T-helper 2 cell treated with Interferon-gamma antibody and Interleukin-4, amounts not matched to agents 5 μg/mL and 100 μg/mL, for 36 hours (primary cell): ENCODE measurements around the gene ASCC2.
A peak's percentile ranks its signal among the peaks of the same experiment; 100 is the strongest.
"Not testable (repeated sequence)": the region's sequence is repeated elsewhere in the genome, so short reads cannot be mapped to it uniquely, and the experiment has no call there.

Experiments
- DNase-seq: peaks from one replicate; pipeline ENCODE4 v3.0.0; 2021; ENCODE audit warnings: low spot score
- H3K27ac Mint-ChIP-seq: one replicate; pipeline ENCODE4 v1.8.0; 2021; ENCODE audit warnings: mild to moderate bottlenecking, mixed read lengths
- H3K27me3 Mint-ChIP-seq: one replicate; pipeline ENCODE4 v1.8.0; 2021; ENCODE audit warnings: low read depth, mixed read lengths
- H3K36me3 Mint-ChIP-seq: one replicate; pipeline ENCODE4 v1.8.0; 2021; ENCODE audit warnings: low read depth, mixed read lengths
- H3K4me1 Mint-ChIP-seq: one replicate; pipeline ENCODE4 v1.8.0; 2021; ENCODE audit warnings: low read depth, mixed read lengths
- H3K4me3 Mint-ChIP-seq: one replicate; pipeline ENCODE4 v1.8.0; 2022; ENCODE audit warnings: mild to moderate bottlenecking, moderate library complexity, mixed read lengths
- H3K9me3 Mint-ChIP-seq: one replicate; pipeline ENCODE4 v1.8.0; 2021; ENCODE audit warnings: mixed read lengths

The ASCC2 gene

DNA sequence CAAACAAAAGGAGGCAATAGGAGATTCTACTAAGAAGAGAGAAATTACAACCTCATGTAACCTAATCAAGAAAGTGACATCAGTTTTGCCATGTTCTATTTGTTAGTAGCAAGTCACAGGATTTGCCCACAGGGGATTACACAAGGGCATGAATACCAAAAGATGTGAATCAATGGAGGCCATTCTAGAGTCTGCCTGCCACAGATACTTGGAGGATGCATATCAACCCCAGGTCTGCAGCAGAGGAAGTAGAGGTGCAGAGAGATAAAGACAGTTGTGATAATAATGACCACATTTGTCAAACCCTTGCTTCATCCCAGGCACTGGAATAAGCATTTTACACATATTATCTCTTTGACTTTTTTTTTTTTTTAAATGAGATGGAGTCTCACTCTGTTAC, 2.4 kb upstream of the ASCC2 start:
- Mint-ChIP-seq H3K9me3 (peaks cover under 1% of the 10 kb centered on the region), H3K4me1 (peaks cover 23% of the 10 kb centered on the region), H3K36me3 (peaks cover 8% of the 10 kb centered on the region), H3K27me3 (peaks cover 3% of the 10 kb centered on the region), H3K4me3 (no peak overlapping the region), H3K27ac (no peak overlapping the region)
- DNase-seq, result no peak

DNA sequence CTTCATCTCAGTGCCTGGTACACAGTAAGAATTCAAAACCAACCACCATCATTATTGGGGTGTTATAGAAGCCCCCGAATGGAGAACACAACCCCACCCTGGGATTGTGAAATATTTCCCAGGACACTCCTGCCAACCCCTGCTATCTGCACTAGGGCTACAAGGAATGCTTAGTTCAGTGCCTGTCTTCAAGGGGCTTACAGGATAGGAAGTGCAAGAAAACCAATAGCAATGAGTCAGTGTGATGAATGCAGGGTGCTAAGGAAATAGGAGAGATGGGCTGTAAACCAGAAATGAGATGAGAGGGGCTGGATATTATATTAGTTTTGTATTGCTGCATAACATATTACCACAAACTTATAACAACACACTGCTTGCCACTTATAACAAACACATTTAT, 965 bp upstream of the ASCC2 start:
- H3K27ac Mint-ChIP-seq, result no peak overlapping the region
- peaks cover 9% of the 10 kb centered on the region for H3K36me3 Mint-ChIP-seq
- H3K4me1 Mint-ChIP-seq, result peaks cover 23% of the 10 kb centered on the region
- H3K4me3 Mint-ChIP-seq, result peak overlapping the region; percentile 98
- DNase-seq, result no peak
- no peaks in the 10 kb centered on the region for H3K9me3 Mint-ChIP-seq
- H3K27me3 Mint-ChIP-seq, result peaks cover 3% of the 10 kb centered on the region

DNA sequence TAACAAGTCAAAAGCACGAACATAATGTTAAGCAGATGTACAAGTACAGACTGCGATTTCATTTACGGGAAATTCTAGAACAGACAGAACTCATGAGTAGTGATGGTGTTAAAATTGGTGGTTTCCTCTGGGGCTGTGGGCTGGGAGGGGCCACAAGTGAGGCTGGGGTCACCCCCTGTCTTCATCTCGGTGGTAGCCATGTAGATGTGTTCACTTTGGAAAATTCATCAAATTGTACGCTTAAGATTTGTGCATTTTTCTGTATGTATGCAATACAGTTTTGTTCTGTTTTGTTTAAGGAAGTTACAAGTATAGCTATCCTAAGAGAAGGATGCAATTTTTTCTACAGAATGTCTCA, 504 bp upstream of the ASCC2 start:
- H3K4me3 Mint-ChIP-seq, result peak overlapping the region; percentile 98
- DNase-seq, result no peak
- H3K36me3 Mint-ChIP-seq, result peaks cover 11% of the 10 kb centered on the region
- H3K27me3 Mint-ChIP-seq, result peaks cover 1% of the 10 kb centered on the region
- no peaks in the 10 kb centered on the region for H3K9me3 Mint-ChIP-seq
- peaks cover 23% of the 10 kb centered on the region for H3K4me1 Mint-ChIP-seq
- peak overlapping the region; percentile 80 for H3K27ac Mint-ChIP-seq

DNA sequence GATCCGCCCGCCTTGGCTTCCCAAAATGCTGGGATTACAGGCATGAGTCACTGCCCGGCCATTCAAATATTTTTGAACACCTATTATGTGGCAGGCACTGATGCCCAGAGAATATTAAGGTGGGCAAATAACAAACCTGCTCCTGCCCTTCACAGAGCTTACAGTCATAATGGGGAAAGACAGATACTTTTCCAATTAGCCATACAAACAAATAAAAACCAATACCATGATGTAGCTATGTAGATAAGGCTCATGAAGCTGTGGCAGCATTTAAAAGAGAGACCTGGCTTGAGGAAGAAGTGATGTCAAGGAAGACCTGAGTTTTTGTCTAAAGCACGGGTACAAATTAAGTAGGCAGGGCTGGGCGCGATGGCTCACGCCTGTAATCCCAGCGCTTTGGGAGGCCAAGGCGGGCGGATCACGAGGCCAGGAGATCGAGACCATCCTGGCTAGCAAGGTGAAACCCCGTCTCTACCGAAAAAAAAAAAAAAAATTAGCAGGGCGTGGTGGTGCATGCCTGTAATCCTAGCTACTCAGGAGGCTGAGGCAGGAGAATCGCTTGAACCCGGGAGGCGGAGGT, 1.2 kb downstream of the ASCC2 start:
- Mint-ChIP-seq H3K4me1 (peaks cover 23% of the 10 kb centered on the region), H3K4me3 (peak overlapping the region; percentile 98), H3K36me3 (peaks cover 24% of the 10 kb centered on the region)
- H3K9me3 Mint-ChIP-seq, H3K27ac Mint-ChIP-seq, H3K27me3 Mint-ChIP-seq, DNase-seq: not testable (repeated sequence)

DNA sequence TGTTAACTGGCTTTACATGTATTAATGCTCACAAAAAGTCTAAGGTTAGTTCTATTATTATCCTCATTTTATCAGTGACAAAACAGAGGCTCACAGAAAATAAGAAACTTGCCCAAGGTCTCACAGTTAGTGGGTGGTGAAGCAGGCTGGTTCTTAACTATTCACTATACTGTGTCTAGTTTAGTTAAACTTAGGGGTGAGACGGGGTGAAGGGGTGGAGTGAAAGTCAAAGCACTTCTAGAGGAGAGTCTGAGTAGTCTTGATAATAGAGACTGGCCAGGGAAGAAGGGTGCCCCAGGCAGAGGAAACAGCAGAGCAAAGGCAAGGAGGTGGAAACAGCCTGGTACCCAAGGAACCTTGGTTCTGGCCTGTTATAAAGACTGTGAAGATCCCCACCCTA, 4.0 kb downstream of the ASCC2 start:
- no peak for DNase-seq
- no peaks in the 10 kb centered on the region for H3K9me3 Mint-ChIP-seq
- peaks cover 30% of the 10 kb centered on the region for H3K4me1 Mint-ChIP-seq
- no peaks in the 10 kb centered on the region for H3K27me3 Mint-ChIP-seq
- no peak overlapping the region for H3K4me3 Mint-ChIP-seq
- peaks cover 39% of the 10 kb centered on the region for H3K36me3 Mint-ChIP-seq
- H3K27ac Mint-ChIP-seq, result no peak overlapping the region

DNA sequence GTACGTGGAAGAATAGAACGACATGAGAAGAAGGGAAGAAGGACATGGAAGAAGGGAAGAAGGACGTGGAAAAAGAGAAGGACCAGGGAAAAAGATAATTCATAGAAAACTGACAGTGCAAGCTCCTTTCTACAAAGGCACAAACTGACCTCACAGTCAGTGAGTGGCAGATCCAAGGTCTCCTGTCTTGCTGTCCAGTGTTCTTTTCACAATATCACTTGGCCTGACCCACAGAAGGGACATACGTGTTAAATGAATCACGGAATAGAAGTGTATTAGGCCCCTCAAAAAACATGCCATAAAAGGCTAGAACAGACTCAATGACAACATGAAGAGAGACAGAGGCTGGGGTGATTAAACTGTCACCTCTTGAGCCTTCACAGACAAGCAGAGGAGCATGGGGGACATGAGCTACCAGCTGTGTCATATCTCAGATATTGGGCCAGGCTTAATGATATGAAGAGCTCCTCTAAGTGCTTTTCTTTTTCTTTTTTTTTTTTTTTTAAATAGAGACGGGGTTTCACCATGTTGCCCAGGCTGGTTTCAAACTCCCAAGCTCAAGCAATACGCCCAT, 4.6 kb downstream of the ASCC2 start:
- DNase-seq, result no peak
- Mint-ChIP-seq H3K9me3 (no peaks in the 10 kb centered on the region), H3K27ac (no peak overlapping the region), H3K27me3 (no peaks in the 10 kb centered on the region), H3K36me3 (peaks cover 41% of the 10 kb centered on the region), H3K4me1 (peaks cover 24% of the 10 kb centered on the region), H3K4me3 (no peak overlapping the region)

DNA sequence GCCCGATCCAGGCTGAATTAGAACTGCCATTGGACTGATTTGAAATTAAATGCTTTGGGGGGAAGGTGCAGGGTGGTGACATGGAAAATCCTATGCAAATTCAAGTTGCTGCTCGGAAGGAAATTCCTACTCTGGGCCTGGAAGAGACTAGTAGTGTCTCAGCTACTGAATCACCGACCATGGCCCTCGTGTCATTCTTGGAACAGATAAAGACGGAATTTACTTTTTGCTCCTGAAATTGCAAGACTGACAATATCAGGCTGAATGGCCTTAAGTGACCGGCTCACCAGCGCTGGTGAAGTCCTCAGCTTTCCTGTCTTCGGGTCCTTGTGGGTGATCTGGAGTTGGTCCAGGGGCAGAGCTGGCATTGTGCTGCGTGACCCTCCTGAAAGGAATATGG, 6.1 kb downstream of the ASCC2 start:
- peaks cover 45% of the 10 kb centered on the region for H3K36me3 Mint-ChIP-seq
- H3K27ac Mint-ChIP-seq, result no peak overlapping the region
- H3K27me3 Mint-ChIP-seq, result no peaks in the 10 kb centered on the region

DNA sequence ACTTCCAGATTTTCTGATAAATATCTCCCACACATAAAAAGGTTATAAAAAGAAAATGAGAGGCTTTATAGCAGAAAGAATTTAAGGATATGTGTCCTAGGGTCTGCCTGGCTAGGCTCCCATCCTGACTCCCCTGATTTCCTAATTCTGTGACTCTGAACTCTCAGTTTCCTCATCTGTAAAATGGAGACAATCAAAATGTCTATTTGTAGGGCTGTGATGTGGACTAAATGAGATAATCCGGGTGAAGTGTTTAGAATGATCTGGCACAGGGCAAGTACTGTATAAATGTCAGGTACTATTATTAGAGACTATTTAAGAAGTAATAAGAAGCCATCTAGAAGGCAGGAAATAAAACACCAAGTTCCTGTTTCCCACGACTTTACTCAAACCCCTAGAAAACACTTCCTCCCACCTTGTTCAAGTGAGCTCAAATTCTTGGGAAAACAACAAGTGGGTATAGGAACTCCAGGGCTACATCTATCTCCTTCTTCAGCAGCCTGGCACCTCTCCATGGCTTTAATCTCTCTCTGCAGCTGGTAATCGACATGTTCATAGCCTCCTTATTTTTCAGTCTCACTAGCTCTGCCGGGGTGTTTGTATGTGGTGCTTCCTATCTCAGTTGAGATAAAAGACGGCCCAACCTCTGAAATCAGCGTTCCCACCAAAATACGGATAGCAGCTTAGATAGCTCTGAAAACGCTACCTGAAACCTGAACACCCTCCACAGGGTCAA, 6.7 kb downstream of the ASCC2 start:
- Mint-ChIP-seq H3K36me3 (peaks cover 45% of the 10 kb centered on the region), H3K27me3 (no peaks in the 10 kb centered on the region), H3K4me3 (no peak overlapping the region), H3K9me3 (no peaks in the 10 kb centered on the region), H3K27ac (no peak overlapping the region), H3K4me1 (peaks cover 13% of the 10 kb centered on the region)
- DNase-seq, result no peak

More for the DNA sequence above, 6.1 kb downstream of the ASCC2 start:
- Mint-ChIP-seq H3K4me1 (peaks cover 16% of the 10 kb centered on the region), H3K4me3 (no peak overlapping the region), H3K9me3 (no peaks in the 10 kb centered on the region)
- no peak for DNase-seq

DNA sequence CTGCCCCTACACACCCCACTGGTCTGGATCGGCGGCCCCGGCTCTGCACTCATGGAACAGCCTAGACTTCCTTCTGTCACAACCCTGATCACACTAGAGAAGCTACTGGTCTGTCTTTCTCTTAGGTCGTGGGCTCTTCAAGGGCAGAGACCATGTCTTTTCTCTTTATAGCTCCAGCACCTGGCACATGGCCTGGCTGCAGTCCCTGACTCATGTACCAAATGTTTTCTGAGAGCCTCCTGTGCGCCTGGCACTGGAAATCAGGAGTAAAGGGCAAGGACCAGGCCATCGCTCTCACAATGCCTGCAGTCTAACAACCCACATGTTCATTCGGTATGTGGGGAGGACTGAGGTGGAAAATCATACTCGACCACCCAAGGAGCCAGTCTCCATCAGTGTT, 7.5 kb downstream of the ASCC2 start:
- no peaks in the 10 kb centered on the region for H3K9me3 Mint-ChIP-seq
- H3K27ac Mint-ChIP-seq, result no peak overlapping the region
- H3K36me3 Mint-ChIP-seq, result peaks cover 43% of the 10 kb centered on the region
- peaks cover 8% of the 10 kb centered on the region for H3K4me1 Mint-ChIP-seq
- no peak for DNase-seq
- no peaks in the 10 kb centered on the region for H3K27me3 Mint-ChIP-seq
- H3K4me3 Mint-ChIP-seq, result no peak overlapping the region

DNA sequence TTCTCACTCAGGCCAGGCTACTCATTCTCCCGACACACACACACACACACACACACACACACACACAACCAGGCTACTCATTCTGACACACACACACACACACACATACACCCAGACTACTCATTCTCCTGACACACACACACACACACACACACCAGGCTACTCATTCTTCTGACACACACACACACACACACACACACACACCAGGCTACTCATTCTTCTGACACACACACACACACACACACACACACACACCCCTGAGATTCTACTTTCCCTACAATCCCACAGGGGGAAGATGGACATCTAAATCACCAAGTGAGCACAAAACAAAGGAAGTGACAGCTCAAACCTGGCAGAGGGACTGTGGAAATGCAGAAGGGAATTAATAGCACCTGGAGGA, 10.3 kb downstream of the ASCC2 start:
- not testable (repeated sequence) for H3K27me3 Mint-ChIP-seq, H3K4me1 Mint-ChIP-seq, H3K4me3 Mint-ChIP-seq, DNase-seq, H3K27ac Mint-ChIP-seq, H3K9me3 Mint-ChIP-seq
- peaks cover 53% of the 10 kb centered on the region for H3K36me3 Mint-ChIP-seq

DNA sequence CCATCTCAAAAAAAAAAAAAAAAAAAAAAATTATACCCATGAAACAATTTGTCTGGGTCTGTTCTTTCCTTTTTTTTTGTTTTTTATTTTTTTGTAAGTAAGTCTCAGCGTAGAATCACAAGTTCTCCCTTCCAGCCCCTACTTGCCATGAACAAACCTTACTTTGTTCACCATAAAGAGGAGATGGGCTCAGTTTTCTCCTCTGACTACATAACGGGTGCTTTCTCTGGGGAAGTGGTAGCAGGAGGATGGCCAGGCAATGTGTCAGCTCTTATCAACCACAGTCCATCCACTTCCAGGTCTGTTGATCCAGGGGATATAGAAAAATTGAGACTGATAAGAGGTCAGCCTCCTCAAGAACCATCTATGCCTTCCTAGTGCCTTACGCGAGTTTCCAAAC, 11.0 kb downstream of the ASCC2 start:
- Mint-ChIP-seq H3K9me3 (no peaks in the 10 kb centered on the region), H3K36me3 (peaks cover 54% of the 10 kb centered on the region)
- no peak for DNase-seq

DNA sequence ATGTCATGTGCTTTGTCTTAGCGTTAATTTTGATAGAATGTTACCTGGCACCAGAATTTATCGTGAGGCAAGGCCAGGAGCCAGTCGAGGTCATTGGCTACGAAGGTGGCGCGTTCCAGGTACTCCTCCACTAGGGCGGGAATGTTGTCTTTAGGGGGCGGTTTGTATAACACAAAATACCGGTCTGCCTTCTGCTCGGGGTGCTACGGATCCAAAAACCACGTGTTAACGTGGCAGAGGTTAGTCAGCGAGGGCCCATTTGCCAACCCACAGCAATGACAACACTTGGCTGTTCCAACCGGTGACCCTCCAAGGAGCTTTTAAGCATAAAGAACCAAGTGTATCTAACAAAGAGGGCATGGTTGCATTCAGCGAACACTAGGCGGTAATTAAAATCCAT, 12.5 kb downstream of the ASCC2 start:
- no peak for DNase-seq
- Mint-ChIP-seq H3K9me3 (no peaks in the 10 kb centered on the region), H3K4me1 (peaks cover 14% of the 10 kb centered on the region), H3K4me3 (no peak overlapping the region), H3K27ac (no peak overlapping the region), H3K36me3 (peaks cover 54% of the 10 kb centered on the region), H3K27me3 (no peaks in the 10 kb centered on the region)

More for the DNA sequence above, 11.0 kb downstream of the ASCC2 start:
- Mint-ChIP-seq H3K27me3 (no peaks in the 10 kb centered on the region), H3K4me3 (no peak overlapping the region), H3K27ac (no peak overlapping the region), H3K4me1 (peaks cover 10% of the 10 kb centered on the region)

DNA sequence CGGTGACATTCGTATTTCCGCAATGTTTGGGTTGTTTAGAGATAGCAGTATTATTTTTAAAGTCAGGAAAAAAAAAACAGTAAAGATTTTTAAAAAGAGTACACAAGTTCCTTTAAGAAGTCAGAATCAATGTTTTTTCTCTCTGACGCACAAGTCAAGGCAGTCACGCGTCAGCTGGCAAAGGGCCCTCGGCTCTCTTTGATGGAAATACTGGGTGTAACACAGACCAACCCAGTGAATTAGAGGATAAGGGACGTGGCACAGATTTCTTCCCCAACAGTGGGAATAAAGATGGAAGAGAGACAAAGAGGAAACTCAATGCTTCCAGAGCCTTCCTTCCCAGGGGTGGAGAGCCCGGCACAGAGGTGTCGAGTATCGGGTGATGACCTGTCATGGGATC, 13.4 kb downstream of the ASCC2 start:
- no peaks in the 10 kb centered on the region for H3K27me3 Mint-ChIP-seq
- no peak overlapping the region for H3K4me3 Mint-ChIP-seq
- H3K36me3 Mint-ChIP-seq, result peaks cover 50% of the 10 kb centered on the region
- DNase-seq, result no peak
- no peak overlapping the region for H3K27ac Mint-ChIP-seq
- peaks cover 13% of the 10 kb centered on the region for H3K4me1 Mint-ChIP-seq
- H3K9me3 Mint-ChIP-seq, result no peaks in the 10 kb centered on the region

DNA sequence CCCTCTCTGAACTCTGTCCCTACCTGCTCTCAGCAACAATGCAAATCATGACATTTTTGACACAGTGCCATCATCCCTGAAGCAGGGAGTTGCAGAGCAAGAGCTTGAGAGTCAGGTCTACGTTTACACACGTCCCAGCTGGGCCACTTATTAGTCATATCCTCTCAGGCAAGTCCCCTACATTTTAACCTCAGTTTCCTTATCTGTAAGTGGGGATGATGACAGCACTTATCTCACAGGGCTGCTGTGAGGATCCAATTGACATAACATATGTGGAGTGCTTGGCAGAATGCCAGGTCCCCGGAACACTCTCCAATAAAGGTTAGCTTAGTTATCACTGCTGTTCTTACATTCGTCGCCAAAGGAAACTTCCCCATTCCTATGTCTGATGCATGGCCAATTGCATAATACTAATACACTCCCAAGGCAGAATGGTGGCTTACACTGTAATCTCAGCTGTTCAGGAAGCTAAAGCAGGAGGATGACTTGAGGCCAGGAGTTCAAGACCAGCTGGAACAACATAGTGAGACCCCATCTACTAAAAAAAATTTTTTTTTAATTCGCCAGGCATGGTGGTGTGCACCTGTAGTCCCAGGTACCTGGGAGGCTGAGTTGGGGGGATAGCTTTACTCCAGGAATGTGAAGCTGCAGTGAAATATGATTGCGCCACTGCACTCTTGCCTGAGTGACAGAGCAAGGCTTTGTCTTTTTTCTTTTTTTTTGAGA, 16.6 kb downstream of the ASCC2 start:
- Mint-ChIP-seq H3K9me3 (no peaks in the 10 kb centered on the region), H3K27me3 (no peaks in the 10 kb centered on the region), H3K36me3 (peaks cover 59% of the 10 kb centered on the region), H3K4me1 (peaks cover 13% of the 10 kb centered on the region), H3K27ac (peak overlapping the region; percentile 87), H3K4me3 (no peak overlapping the region)
- DNase-seq, result peak; percentile 64
